Measurements from ENCODE around the gene SLC6A7. TPM values are rescaled to one million over a fixed set of nuclear protein-coding genes. Genes with fewer than 3 reads are reported as not detected.

The SLC6A7 gene
- total RNA-seq, 1 experiment from 2014 or later = not detected

GRCh38 chr5:150245808-150246207 is 55.9 kb downstream of the SLC6A7 start:
- Histone ChIP-seq H3K36me3 (ENCODE audit: low read depth) (no peaks in the 10 kb centered on the region), H2AFZ (no peak overlapping the region), H3K4me1 (replicated peaks; ENCODE audit: insufficient read depth) (no peaks in the 10 kb centered on the region), H4K20me1 (ENCODE audit: insufficient read depth) (no peaks in the 10 kb centered on the region), H3K9me2 (ENCODE audit: insufficient read depth) (no peaks in the 10 kb centered on the region), H3K4me3 (no peak overlapping the region), H3K9me3 (ENCODE audit: insufficient read depth, low read depth) (no peaks in the 10 kb centered on the region), H3K27me3 (ENCODE audit: insufficient read depth, low read depth) (0 out of 2 replicates have a peak, but pooled peaks cover 4% of the 10 kb centered on the region), H3F3A (ENCODE audit: insufficient read depth, low read depth) (no peaks in the 10 kb centered on the region), H3K4me2 (no peak overlapping the region), H3K27ac (no peak overlapping the region), H3K79me2 (ENCODE audit: low read depth) (no peaks in the 10 kb centered on the region)
- CTCF ChIA-PET = no interaction called here
- BruUV-seq (replicated peaks) = no TSS peak
- DNase-seq = no peak
- POLR2A ChIA-PET (ENCODE audit: unreplicated experiment) = no interaction called here
- intact Hi-C loops (cut with micrococcal nuclease; ENCODE audit: unreplicated experiment) = no loop called here
- TF ChIP-seq CTCF (conservative IDR thresholded peaks at IDR 0.05) = no peak
- no peak for TF ChIP-seq EZH2 (IDR thresholded peaks at IDR 0.05; ENCODE audit: low read depth)

GRCh38 chr5:150246429-150246828 is 56.6 kb downstream of the SLC6A7 start:
- peaks cover 3% of the 10 kb centered on the region; the same call in 1 of the 2 replicates for H3K27me3 ChIP-seq (ENCODE audit: insufficient read depth, low read depth)
- H3K36me3 ChIP-seq (ENCODE audit: low read depth) = no peaks in the 10 kb centered on the region
- no TSS peak for BruUV-seq (replicated peaks)
- no peaks in the 10 kb centered on the region for H3K9me2 ChIP-seq (ENCODE audit: insufficient read depth)
- ChIA-PET POLR2A (ENCODE audit: unreplicated experiment) (no interaction called here), CTCF (no interaction called here)
- no peaks in the 10 kb centered on the region for H3K4me1 ChIP-seq (replicated peaks; ENCODE audit: insufficient read depth)
- DNase-seq = no peak
- no peak overlapping the region for H3K4me2 ChIP-seq
- intact Hi-C loops (cut with micrococcal nuclease; ENCODE audit: unreplicated experiment) = no loop called here
- no peak overlapping the region for H2AFZ ChIP-seq
- H3F3A ChIP-seq (ENCODE audit: insufficient read depth, low read depth) = no peaks in the 10 kb centered on the region
- H3K27ac ChIP-seq = no peak overlapping the region
- H3K79me2 ChIP-seq (ENCODE audit: low read depth) = no peaks in the 10 kb centered on the region
- TF ChIP-seq EZH2 (IDR thresholded peaks at IDR 0.05; ENCODE audit: low read depth) (no peak), CTCF (conservative IDR thresholded peaks at IDR 0.05) (no peak)
- H3K9me3 ChIP-seq (ENCODE audit: insufficient read depth, low read depth) = no peaks in the 10 kb centered on the region
- H4K20me1 ChIP-seq (ENCODE audit: insufficient read depth) = no peaks in the 10 kb centered on the region
- no peak overlapping the region for H3K4me3 ChIP-seq

GRCh38 chr5:150246835-150247234 is 57.0 kb downstream of the SLC6A7 start:
- H3K27ac ChIP-seq = no peak overlapping the region
- TF ChIP-seq CTCF (conservative IDR thresholded peaks at IDR 0.05) (no peak), EZH2 (IDR thresholded peaks at IDR 0.05; ENCODE audit: low read depth) (no peak)
- H4K20me1 ChIP-seq (ENCODE audit: insufficient read depth) = no peaks in the 10 kb centered on the region
- no peaks in the 10 kb centered on the region for H3K9me2 ChIP-seq (ENCODE audit: insufficient read depth)
- no peaks in the 10 kb centered on the region for H3K36me3 ChIP-seq (ENCODE audit: low read depth)
- no TSS peak for BruUV-seq (replicated peaks)
- ChIA-PET POLR2A (ENCODE audit: unreplicated experiment) (no interaction called here), CTCF (interaction anchor here (0.7 kb wide), 1 partner anchor 21 kb away, joined by 3 read pairs; no protein-coding TSS in a partner anchor)
- no peak overlapping the region for H3K4me3 ChIP-seq
- H2AFZ ChIP-seq = no peak overlapping the region
- no peak for DNase-seq
- no peaks in the 10 kb centered on the region for H3K79me2 ChIP-seq (ENCODE audit: low read depth)
- H3K27me3 ChIP-seq (ENCODE audit: insufficient read depth, low read depth) = no peaks in the 10 kb centered on the region; the same call in 1 of the 2 replicates
- H3K4me2 ChIP-seq = no peak overlapping the region
- H3F3A ChIP-seq (ENCODE audit: insufficient read depth, low read depth) = no peaks in the 10 kb centered on the region
- H3K4me1 ChIP-seq (replicated peaks; ENCODE audit: insufficient read depth) = no peaks in the 10 kb centered on the region
- intact Hi-C loops (cut with micrococcal nuclease; ENCODE audit: unreplicated experiment) = no loop called here
- no peaks in the 10 kb centered on the region for H3K9me3 ChIP-seq (ENCODE audit: insufficient read depth, low read depth)

All from PC-9 (cell line).